Ascending aorta (tissue), 2 donors: Measurements from ENCODE around the gene UBN2. TPM values are rescaled to one million over a fixed set of nuclear protein-coding genes. Genes with fewer than 3 reads are reported as not detected.

Experiments
- DNase-seq, 2 donors: peaks; one replicate each; pipeline ENCODE4 v3.0.0-alpha.2; 2019; ENCODE audit warnings: low spot score in 2 of 2
- H3K27ac ChIP-seq, 2 donors: fragments of 200-600 bp; sonication (generic); one replicate each; pipeline ENCODE4 v1.5.1; 2016 to 2017; ENCODE audit warnings: mild to moderate bottlenecking in 1 of 2
- H3K27me3 ChIP-seq: fragments of 200-600 bp; sonication (generic); one replicate; pipeline ENCODE4 v1.5.1; 2017
- H3K36me3 ChIP-seq, 2 donors: fragments of 200-600 bp; sonication (generic); one replicate each; pipeline ENCODE4 v1.5.1; 2016
- H3K4me1 ChIP-seq, 2 donors: fragments of 200-600 bp; sonication (generic); one replicate each; pipeline ENCODE4 v1.5.1; 2016 to 2017; ENCODE audit warnings: mild to moderate bottlenecking in 1 of 2
- H3K4me3 ChIP-seq, 2 donors: fragments of 200-600 bp; sonication (generic); one replicate each; pipeline ENCODE4 v1.5.1; 2016 to 2017; ENCODE audit warnings: mild to moderate bottlenecking in 1 of 2
- H3K9me3 ChIP-seq, 2 donors: fragments of 200-600 bp; sonication (generic); one replicate each; pipeline ENCODE4 v1.5.1; 2016
- intact Hi-C: fragments of 100-400 bp; cut with DNase I; formaldehyde crosslinking; loops from one replicate; pipeline ENCODE4 v1.15.1; 2023
- total RNA-seq: library from RNA; depleted of rRNA; stranded (reverse); fragments of >200 nt; gene quantifications from one replicate; pipeline ENCODE4 v1.1.0, GENCODE V29; 2016
- TF ChIP-seq, protein P1 (sequence below), 3 experiments: fragments of 200-600 bp in 2 of 3; fragments of 450-650 bp in 1 of 3; sonication (generic) in 2 of 3; IDR thresholded peaks; one replicate each; pipeline ENCODE4 v1.5.1; 2016 to 2019; ENCODE audit warnings: antibody characterized with exemption in 3 of 3, mild to moderate bottlenecking in 1 of 3, moderate library complexity in 1 of 3

Gene UBN2
- total RNA-seq: 3.7 TPM

DNA sequence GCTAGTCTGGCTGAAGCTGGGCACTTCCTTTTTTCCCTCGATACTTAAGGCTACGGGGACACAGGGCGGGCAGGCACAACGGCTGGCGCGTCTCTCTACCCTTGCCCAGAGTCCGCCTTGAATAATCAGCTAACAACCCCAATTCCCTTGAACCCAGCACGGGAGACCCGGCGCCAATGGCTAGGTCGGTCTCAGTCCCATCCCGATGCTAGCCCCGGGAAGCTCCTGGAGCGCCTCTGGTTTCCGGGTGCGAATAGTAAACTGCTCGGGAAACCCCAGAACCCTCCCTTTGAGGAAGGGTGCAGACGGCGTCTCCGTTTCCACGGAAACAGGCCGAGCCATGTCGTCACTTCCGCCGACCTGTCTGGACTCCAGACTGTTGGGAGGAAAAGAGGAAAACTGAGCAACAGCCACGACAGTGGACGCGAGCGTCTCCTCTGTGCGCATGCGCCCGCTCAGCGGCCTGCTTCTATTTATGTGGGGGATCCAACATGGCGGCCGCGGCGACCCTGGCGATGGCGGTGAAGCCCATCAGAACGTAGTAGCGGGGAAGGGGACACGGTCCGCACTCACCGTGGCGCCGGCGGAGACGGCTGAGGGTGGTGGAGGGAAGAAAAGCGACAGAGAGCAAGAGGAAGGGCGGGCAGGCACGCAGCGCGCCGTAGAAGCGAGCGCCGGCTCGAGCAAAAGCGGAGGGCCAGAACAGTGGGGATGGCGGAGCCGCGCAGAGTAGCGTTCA is at the start of gene UBN2:
TSS of gene UBN2 (plus strand) at position 464 of the 739 bp plus-strand sequence. CDS start at position 712, 248 bp downstream.
- intact Hi-C loops: loop anchor here (1.0 to 2.0 kb wide), 4 partner anchors 98 to 770 kb away; partner anchors contain the start of genes FMC1 and TRIM24
- H3K27ac ChIP-seq: peak within 1 kb of the TSS; percentile 95 to 96
- TF ChIP-seq, protein P1, sequence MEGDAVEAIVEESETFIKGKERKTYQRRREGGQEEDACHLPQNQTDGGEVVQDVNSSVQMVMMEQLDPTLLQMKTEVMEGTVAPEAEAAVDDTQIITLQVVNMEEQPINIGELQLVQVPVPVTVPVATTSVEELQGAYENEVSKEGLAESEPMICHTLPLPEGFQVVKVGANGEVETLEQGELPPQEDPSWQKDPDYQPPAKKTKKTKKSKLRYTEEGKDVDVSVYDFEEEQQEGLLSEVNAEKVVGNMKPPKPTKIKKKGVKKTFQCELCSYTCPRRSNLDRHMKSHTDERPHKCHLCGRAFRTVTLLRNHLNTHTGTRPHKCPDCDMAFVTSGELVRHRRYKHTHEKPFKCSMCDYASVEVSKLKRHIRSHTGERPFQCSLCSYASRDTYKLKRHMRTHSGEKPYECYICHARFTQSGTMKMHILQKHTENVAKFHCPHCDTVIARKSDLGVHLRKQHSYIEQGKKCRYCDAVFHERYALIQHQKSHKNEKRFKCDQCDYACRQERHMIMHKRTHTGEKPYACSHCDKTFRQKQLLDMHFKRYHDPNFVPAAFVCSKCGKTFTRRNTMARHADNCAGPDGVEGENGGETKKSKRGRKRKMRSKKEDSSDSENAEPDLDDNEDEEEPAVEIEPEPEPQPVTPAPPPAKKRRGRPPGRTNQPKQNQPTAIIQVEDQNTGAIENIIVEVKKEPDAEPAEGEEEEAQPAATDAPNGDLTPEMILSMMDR (IDR thresholded peaks at IDR 0.05): no peak

DNA sequence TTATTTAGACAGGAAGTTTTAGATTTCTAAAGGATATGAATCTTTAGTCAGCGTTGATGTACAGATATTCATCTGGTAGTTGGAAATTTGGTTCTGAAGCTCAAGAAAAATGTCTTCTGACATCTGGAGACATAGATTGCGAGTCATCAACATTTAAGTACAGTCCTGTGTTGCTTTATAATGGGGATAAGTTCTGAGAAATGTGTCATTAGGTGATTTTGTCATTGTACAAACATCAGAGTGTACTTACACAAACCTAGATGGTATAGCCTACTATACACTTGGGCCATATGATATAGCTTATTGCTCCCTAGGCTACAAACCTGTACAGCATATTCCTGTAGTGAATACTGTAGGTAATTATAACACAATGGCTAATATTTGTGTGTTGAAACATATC is 49.6 kb upstream of the UBN2 start:
- Histone ChIP-seq H3K36me3 (peaks cover 2 to 22% of the 10 kb centered on the region in 2 donors), H3K4me1 (no peaks in the 10 kb centered on the region), H3K27me3 (no peaks in the 10 kb centered on the region), H3K9me3 (no peaks in the 10 kb centered on the region), H3K4me3 (no peak overlapping the region), H3K27ac (no peak overlapping the region)
- intact Hi-C loops: no loop called here
- TF ChIP-seq, protein P1 (IDR thresholded peaks at IDR 0.05): no peak
- DNase-seq: no peak

More for the DNA sequence above, at the start of gene UBN2:
- Histone ChIP-seq H3K4me3 (peak within 1 kb of the TSS; percentile 88 to 96), H3K27me3 (no peaks in the 10 kb centered on the region), H3K9me3 (no peaks in the 10 kb centered on the region), H3K4me1 (peaks cover 3 to 13% of the 10 kb centered on the region in 2 donors), H3K36me3 (no peaks in the 10 kb centered on the region)
- DNase-seq: peak; percentile 86 to 98

DNA sequence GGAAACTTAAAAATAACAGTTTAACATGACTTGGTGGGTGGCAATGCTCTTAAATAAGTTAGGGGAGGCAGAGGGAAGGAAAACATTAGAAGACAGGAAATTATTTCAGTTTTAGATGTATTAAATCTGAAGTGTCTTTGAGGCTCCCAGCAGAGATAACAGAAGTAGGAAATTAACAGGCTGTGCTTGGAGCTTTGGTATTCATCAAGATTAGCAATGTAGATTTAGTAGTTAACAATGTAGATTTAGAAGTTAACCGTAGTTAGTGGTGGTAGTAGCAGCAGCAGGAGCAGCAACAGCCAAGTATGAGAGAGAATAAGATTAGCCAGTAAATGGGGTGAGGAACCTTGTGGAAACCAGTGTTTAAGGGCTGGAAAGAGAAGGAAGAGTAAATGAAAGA is 48.7 kb upstream of the UBN2 start:
- intact Hi-C loops: no loop called here
- Histone ChIP-seq H3K27ac (no peak overlapping the region), H3K36me3 (peaks cover 2 to 22% of the 10 kb centered on the region in 2 donors)

DNA sequence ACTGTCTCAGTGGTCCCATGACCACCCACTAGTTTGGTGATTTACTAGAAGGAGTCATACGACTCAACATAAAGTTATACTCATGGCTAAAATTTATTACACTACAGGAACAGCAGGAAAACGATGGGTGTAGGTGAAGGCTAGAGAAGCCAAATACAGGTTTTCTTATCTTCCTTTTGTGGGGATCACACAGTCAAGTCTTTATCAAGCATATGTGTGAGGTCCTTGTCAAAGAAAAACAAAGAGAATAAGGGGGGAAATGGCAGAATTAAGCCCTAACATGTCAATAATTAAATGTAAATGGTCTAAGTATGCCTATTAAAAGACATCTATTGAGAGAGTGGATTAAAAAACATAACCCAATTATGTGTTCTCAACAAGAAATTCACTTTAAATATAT is 47.8 kb upstream of the UBN2 start:
- Histone ChIP-seq H3K27ac (no peak overlapping the region), H3K4me3 (no peak overlapping the region), H3K27me3 (no peaks in the 10 kb centered on the region), H3K9me3 (no peaks in the 10 kb centered on the region), H3K4me1 (no peaks in the 10 kb centered on the region), H3K36me3 (peaks cover 2 to 22% of the 10 kb centered on the region in 2 donors)
- TF ChIP-seq, protein P1 (IDR thresholded peaks at IDR 0.05): no peak
- intact Hi-C loops: no loop called here
- DNase-seq: no peak

More for the DNA sequence above, 48.7 kb upstream of the UBN2 start:
- no peak for DNase-seq
- Histone ChIP-seq H3K9me3 (no peaks in the 10 kb centered on the region), H3K4me3 (no peak overlapping the region), H3K4me1 (no peaks in the 10 kb centered on the region), H3K27me3 (no peaks in the 10 kb centered on the region)
- TF ChIP-seq, protein P1 (IDR thresholded peaks at IDR 0.05): no peak

DNA sequence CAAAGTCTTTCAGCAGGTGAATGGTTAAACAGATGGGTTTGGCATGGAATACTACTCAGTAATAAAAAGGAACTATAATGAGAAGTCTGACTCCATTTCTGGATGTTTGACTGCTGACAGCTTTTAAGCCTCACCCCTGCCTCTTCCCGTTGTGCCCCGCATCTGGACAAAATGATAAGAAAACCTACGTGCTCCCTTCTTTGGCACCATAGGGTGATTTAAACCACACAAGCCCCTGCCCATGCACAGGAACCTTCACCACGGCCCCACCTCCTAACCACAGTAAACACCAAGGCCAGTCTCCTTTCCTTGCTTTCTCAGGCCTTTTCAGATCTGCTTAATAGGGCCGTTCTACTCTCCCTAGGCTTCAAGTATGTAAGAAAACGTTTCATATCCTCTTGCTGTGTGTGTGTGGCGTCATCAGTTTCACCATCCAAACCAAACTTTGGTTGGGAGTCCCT is 47.1 kb upstream of the UBN2 start:
- Histone ChIP-seq H3K36me3 (peaks cover 2 to 24% of the 10 kb centered on the region in 2 donors), H3K27ac (no peak overlapping the region), H3K4me3 (no peak overlapping the region), H3K27me3 (no peaks in the 10 kb centered on the region), H3K9me3 (no peaks in the 10 kb centered on the region), H3K4me1 (no peaks in the 10 kb centered on the region)
- intact Hi-C loops: no loop called here
- TF ChIP-seq, protein P1 (IDR thresholded peaks at IDR 0.05): no peak
- no peak for DNase-seq
